Activated T-cell treated with anti-CD3 and anti-CD28 coated beads for 24 hours (primary cell): Measurements from ENCODE around the gene DYRK3.

Experiments used
- DNase-seq: peaks from one replicate; pipeline ENCODE4 v3.0.0-alpha.2; 2020; ENCODE audit warnings: low read depth

DYRK3 gene

GRCh38 chr1:206661161-206661820, 26.0 kb downstream of the DYRK3 start:
- no peak for DNase-seq

DNA sequence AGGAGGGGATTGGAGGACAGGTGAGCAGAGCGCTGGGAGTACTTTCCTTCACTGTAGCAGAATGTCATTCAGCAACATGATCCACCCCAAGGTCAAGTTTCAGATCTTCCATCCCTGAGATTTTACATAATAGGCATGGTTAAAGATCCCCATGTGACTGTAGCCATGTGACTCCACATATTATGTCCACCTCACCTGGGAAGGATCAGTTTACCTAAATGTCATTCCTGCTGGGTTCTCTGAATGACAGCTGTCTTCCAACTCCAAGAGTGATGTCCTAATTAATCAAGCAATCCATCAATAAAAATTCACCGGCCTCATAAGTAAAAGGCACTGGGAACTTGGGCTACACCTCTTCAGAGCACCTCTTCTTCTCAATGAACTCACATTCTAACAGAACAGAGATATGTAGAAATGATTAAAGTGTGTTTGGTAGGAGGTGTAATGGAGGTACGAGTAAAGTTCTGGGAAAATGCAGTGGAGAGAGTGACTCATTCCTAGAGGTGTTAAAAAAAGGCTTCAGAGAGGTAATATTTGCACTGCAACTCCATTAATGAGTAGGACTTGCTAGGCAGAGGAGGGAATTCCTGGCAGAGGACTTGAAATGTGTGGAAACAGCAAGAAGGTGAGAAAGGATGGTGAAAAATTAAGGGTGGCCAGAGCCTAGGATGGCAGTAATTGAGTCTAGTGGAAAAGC, 27.2 kb downstream of the DYRK3 start:
- DNase-seq, result no peak

DNA sequence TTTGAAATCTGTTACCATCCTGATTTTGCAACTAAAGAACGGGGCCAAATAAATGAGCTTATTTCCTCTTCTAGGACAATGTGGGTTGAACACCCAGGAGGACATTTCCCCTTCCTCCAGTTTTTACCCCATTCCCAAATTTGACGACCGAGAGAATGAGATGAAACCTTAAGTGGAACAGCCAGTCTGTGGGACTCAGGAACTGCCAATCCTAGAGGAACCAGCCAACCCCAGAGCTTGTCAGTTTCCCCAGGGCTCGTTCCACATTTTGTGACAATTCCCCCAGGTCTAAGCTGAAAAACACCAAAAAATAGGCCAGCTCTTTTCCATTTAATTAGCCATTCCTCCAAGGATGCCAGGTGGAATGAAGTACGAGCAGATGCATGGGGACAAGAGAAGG, 28.0 kb downstream of the DYRK3 start:
- DNase-seq, result no peak

DNA sequence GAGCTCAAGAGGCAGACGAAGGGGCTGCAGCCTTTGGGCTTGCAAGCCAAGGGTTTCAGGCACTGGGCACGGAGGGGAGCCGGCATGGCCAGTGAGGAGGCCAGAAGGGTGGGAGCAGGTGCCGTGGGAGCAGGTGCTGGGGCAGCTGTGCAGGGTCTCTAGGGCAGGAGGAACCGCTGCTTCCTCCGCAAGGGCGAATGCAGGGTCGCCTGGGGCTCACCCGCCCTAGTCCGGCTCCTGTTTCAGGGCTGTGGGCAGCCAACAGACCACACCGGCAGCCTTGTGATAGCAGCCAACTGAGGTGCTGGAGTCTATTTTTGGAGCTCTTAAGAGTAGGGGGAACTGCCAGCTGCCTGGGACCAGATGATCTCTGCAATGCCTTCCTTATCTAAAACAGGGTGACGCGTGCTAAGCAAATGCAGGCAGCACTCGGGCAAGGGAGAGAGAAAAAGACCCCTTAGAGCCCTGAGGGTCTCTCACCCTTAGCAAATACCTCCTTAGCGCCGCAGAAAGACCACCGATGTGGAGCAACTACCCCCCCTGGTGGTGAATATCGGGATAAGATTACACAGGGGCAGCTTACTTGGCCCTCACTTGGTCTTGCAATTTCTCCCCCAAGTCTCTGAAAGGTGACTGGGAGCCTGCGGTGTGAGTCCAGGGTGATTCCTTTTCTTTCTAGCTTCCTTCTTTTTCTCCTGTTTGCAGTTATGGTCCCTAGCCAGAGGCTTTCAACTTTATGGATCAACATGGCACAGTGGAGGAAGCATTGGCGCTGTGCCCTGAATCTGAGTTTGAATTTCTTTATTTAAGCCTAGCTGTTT, 28.7 kb downstream of the DYRK3 start:
- peak; percentile 59 for DNase-seq

- no peak for DNase-seq
Observed at GRCh38 chr1:206664740-206665139, 29.4 kb downstream of the DYRK3 start.

DNA sequence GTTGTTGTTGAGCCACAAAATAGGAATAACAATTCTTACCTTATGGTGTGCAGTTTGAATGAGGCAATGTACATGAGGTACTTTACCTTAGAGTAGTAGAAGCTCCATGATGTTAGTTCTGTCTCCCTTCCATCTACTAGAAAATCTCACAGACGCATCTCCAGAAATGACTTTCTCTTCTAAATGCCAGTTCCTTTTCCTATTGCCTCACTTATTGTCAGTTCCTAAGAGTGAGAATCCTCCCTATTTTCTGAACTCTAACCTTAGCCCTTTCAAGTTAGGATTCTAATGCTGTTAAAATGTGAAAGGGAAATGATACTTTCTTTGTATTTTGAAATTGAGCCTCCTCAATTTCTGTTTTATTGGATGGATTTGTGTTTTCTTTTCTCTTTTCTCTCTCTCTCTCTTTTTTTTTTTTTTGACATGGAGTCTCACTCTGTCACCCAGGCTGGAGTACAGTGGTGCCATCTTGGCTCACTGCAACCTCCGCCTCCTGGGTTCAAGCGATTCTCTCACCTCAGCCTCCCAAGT, 30.8 kb downstream of the DYRK3 start:
- DNase-seq, result no peak

- DNase-seq, result no peak
Observed at GRCh38 chr1:206666954-206667665, 31.8 kb downstream of the DYRK3 start.

DNA sequence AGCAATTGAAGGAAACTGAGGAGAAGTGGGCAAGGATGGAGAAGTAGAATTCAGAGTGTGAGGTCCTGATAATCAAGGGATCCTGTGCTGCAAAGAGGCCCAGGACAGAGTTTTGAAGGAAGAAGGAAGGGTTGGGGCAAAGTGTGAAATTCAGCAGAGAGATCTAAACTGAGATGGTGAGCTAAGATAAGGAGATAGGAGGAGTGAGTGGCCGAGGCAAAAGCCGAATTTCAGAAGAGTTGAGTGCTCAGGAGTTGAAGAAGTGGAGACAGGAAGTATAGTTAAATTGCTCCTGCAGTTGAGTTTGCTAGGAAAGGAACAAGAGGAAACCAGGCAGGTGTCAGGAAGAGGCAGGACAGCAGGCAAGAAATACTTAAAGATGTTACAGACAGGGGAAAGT, 33.0 kb downstream of the DYRK3 start:
- DNase-seq, result no peak

DNA sequence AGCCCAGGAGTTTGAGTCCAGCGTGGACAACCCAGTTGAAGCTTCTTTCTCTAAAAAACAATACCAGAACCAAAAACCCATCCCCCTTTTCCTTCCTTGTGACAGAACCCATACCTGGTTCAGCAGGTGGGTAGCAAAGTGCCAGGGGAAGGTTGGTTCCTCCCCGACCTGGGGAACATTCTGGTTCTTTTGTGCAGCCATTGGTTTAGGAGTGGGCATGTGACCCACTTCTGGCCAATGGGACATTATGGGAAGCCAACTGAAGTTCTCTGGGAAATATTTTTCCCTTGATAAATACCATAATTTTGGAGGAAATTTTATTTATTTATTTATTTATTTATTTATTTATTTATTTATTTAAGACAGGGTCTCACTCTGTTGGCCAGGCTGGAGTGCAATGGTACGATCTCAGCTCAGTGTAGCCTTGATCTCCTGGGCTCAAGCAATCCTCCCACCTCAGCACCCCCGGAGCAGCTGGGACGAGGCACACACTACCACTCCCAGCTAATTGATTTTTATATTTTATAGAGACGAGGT, 33.6 kb downstream of the DYRK3 start:
- no peak for DNase-seq

DNA sequence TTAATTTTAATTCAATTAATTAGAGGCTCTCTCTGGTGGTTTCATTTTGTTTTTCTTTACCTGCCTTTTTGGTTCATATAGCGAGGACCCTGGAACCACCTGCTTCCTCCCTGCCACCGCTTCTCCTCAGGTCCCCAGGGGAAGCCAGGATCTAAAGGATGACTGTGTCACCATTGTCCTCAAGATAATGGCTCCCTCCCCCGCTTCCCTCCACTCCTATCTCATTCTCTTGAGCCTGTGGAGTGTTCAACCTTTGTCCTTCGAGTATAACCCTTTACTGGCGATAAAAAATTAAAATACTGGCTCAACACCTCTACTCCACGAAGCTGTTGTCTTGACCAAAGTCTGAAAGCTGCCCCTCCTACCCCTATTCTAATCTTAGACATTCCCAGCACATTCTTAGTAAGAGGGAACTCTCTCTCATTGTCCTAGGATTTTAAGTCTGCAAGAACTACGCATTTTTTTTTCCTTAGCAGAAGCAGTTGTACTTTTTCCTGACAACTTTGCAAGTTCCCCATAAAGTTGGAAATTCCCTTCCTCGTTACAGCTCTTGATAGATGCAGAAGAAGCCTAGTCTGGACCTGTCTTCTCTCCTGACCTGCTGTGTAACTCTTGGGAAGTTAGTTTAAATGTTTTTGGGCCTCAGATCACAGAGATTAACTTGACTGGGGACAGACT, 36.8 kb downstream of the DYRK3 start:
- no peak for DNase-seq

DNA sequence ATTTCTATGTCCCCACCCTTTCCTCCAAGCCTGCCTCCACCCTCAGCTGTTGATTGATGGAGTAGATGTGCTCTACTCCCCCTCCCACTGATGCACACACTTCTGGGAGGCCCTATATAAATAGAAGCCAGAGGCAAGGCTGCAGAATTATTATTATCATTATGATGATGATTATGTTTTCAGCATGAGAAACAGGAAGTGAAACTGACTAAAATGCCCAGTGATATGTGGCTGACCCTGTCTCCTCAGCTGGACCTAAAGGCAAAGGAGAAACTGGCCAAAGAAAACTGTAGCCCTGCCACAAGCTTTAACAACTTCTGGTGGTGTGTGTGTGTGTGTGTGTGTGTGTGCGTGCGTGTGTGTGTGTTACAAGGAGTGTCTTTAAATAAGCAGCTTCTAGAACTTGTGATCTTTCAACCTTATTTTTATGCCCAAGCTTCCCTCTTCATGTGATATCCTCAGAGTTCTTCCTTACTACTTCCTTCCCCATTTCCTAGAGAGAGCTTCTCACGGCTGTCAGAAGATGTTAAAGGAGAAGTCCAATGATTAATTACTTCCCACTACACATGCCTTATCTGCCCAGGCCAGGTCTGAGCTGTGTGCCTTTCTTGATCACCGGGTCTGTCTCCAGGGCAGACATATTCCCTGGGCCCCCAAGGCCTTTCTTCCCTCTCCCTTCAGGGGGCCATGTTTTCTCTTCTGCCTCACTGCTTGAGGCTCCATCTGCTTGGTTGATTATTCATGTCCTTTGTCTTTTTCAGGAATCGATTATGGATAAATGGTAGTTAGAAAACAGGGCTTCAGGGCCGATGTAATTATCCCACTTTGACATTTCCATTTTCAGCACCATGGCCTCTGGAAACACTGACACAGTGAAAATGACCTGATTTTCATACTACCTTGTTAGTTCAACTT, 37.8 kb downstream of the DYRK3 start:
- DNase-seq, result no peak

- DNase-seq, result no peak
Observed at GRCh38 chr1:206674236-206674635, 38.9 kb downstream of the DYRK3 start.

DNA sequence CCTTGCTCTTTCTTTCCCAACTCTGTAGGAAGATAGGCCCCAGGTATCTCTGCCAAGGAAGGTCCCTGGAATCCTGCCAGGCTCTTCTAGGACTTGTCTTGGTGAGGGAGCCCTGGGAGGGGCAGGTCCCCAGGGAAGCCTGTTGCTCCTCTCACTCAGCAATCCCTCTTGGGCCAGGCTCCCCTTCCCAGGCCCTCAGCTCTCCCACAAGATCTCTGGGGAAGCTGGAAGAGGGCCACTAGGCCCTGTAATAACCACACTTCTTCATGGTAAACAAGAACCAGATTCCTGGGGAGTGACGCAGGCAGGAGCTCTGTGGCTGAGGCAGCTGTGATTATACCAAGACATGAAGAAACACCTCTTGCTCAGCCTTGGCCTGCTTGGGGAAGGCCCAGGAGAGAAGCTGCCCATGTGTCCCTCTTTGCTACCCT, 39.4 kb downstream of the DYRK3 start:
- DNase-seq, result no peak

GRCh38 chr1:206676499-206676898, 41.2 kb downstream of the DYRK3 start:
- no peak for DNase-seq

GRCh38 chr1:206678490-206678889, 43.2 kb downstream of the DYRK3 start:
- DNase-seq, result no peak

DNA sequence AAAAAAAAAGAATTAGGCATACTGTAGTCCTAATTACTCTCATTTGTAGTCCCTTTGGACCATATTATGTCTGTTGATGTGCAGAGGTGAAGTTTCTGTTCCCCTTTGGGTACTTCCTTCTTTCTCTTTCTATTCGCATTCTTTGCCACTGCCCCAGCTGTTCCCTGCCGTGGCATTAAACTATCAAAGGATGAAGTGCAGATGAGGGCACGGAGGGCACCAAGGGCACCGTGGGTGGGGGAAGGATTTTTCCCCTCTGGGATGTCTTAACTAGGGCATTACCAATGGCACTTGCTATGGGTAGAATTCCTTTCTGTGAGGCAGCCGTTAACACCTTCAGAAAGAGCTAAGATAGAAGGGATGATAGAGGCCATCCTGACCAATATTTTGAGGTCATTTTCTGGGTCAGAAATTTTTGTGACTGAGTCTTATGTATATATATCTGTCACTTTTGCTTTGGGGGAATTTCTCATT, 44.4 kb downstream of the DYRK3 start:
- no peak for DNase-seq

DNA sequence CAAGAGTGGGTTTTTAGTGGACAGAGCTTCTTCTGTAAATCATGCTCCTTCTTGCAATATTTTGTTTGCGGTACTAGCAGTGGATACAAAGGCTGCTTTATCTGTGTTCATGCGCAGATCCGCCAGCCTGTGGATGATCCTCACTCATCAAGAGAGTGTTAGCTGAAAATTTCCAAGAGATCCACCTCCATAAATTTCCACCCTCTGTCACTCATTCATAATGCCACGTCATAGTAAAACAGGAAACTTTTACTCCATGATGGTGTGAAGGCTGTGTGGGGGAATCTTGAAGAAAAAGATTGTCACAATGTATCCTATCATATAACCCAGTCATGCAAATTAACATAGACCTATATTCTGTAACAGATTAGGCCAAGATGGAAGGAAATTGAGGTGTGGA, 44.9 kb downstream of the DYRK3 start:
- DNase-seq, result no peak

- DNase-seq, result no peak
Observed at GRCh38 chr1:206681359-206681758, 46.0 kb downstream of the DYRK3 start.

- DNase-seq, result no peak
Observed at GRCh38 chr1:206682111-206682510, 46.8 kb downstream of the DYRK3 start.

DNA sequence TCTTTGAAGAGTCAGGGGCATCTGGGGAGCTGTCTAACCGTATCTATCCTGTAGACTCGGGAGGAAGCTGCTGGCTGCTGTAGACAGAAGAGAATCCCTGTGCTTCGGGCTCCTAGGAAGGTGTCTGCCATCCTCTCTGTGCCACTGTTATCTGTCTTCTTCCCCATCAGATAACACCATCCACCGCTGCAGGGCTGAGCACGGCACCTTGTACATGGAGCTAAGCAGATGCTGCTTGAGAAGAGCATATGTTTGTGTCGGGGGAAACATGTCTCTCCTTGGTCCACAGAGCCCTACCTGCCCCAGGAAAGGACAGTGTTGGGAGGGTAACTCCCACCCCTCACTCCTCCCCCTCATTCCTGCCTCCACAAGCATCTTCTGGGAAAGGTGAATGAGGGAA, 48.0 kb downstream of the DYRK3 start:
- no peak for DNase-seq
